ENCODE measurements around the gene MYL1. TPM values are rescaled to one million over a fixed set of nuclear protein-coding genes. Genes with fewer than 3 reads are reported as not detected.

Gene MYL1
- total RNA-seq, 1 donor from 2014 or later = 11.1 TPM

DNA sequence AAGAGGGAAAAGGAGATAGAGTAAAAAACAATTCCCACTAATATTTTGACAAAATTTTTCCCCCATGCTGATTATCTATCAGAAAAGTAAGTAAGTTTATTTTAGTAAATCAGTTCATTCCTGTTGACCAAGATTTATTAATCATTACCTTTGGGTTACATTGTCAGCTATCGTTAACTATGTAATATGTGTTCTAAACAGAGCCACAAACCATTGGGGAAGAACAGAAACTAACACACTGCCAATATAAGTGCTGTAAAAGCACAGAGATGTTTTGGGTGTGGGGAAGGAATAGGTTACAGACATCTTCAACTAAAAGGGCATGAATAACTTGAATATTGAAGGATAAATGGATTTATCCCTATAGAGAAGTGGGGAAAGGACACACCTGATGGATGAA is 47.3 kb downstream of the MYL1 start:
- Mint-ChIP-seq H3K9me3 (ENCODE audit: unreplicated experiment) (no peaks in the 10 kb centered on the region), H3K4me1 (ENCODE audit: low read depth, unreplicated experiment) (no peaks in the 10 kb centered on the region), H3K27ac (ENCODE audit: unreplicated experiment) (no peak overlapping the region), H3K4me3 (ENCODE audit: unreplicated experiment) (no peak overlapping the region), H3K36me3 (ENCODE audit: low read depth, unreplicated experiment) (no peaks in the 10 kb centered on the region), H3K27me3 (ENCODE audit: low read depth, unreplicated experiment) (peaks cover 16% of the 10 kb centered on the region)
- Histone ChIP-seq H3K4me2 (ENCODE audit: low read length) (no peak overlapping the region), H3K4me1 (ENCODE audit: insufficient read depth, low read length) (no peaks in the 10 kb centered on the region), H4K20me1 (ENCODE audit: insufficient read depth, low read length) (no peaks in the 10 kb centered on the region), H2AFZ (ENCODE audit: low read depth, low read length) (no peak overlapping the region), H3K9ac (ENCODE audit: low read length) (no peak overlapping the region), H3K27me3 (ENCODE audit: insufficient read depth, low read length) (no peaks in the 10 kb centered on the region), H3K27ac (ENCODE audit: low read depth, low read length) (no peak overlapping the region), H3K9me3 (ENCODE audit: insufficient read depth, low read depth, low read length) (no peaks in the 10 kb centered on the region), H3K79me2 (ENCODE audit: insufficient read depth, low read length) (no peaks in the 10 kb centered on the region), H3K4me3 (ENCODE audit: insufficient read depth, low read depth, low read length) (no peak overlapping the region), H3K36me3 (ENCODE audit: insufficient read depth, low read length) (no peaks in the 10 kb centered on the region)
- DNase-seq (ENCODE audit: low read depth) (no peak), FAIRE-seq (no peak)
- TF ChIP-seq, protein P1, sequence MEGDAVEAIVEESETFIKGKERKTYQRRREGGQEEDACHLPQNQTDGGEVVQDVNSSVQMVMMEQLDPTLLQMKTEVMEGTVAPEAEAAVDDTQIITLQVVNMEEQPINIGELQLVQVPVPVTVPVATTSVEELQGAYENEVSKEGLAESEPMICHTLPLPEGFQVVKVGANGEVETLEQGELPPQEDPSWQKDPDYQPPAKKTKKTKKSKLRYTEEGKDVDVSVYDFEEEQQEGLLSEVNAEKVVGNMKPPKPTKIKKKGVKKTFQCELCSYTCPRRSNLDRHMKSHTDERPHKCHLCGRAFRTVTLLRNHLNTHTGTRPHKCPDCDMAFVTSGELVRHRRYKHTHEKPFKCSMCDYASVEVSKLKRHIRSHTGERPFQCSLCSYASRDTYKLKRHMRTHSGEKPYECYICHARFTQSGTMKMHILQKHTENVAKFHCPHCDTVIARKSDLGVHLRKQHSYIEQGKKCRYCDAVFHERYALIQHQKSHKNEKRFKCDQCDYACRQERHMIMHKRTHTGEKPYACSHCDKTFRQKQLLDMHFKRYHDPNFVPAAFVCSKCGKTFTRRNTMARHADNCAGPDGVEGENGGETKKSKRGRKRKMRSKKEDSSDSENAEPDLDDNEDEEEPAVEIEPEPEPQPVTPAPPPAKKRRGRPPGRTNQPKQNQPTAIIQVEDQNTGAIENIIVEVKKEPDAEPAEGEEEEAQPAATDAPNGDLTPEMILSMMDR (IDR thresholded peaks at IDR 0.05; ENCODE audit: insufficient read depth, low read depth, low read length) = no peak
- no peak for TF ChIP-seq EZH2 (IDR thresholded peaks at IDR 0.05; ENCODE audit: insufficient read depth, low read length)

DNA sequence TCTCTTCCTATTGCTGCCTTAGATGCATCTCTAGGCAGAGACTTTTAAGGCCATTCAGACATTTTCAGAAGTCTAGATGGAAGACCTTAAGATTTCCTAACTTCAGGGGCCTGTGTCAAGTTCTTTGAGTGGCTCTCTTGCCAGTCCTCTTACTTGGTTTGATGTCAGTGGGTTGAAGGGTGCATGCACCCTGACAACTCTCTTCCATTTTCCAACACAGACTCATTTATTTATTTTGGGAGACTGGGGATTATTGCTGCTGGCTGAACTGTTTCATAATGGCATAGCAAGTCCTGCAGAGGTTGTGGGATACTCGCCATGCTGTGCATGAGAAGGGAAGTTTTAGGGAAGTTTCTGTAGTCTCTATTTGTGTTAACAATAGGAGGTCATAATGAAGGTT is 50.7 kb downstream of the MYL1 start:
- H3K27ac Mint-ChIP-seq (ENCODE audit: unreplicated experiment) = no peak overlapping the region
- no peaks in the 10 kb centered on the region for H3K9me3 ChIP-seq (ENCODE audit: insufficient read depth, low read depth, low read length)
- no peaks in the 10 kb centered on the region for H3K36me3 Mint-ChIP-seq (ENCODE audit: low read depth, unreplicated experiment)
- H3K79me2 ChIP-seq (ENCODE audit: insufficient read depth, low read length) = no peaks in the 10 kb centered on the region
- H3K36me3 ChIP-seq (ENCODE audit: insufficient read depth, low read length) = no peaks in the 10 kb centered on the region
- TF ChIP-seq EZH2 (IDR thresholded peaks at IDR 0.05; ENCODE audit: insufficient read depth, low read length) = no peak
- TF ChIP-seq, protein P1 (IDR thresholded peaks at IDR 0.05; ENCODE audit: insufficient read depth, low read depth, low read length) = no peak
- H3K4me1 ChIP-seq (ENCODE audit: insufficient read depth, low read length) = no peaks in the 10 kb centered on the region
- no peak overlapping the region for H3K4me2 ChIP-seq (ENCODE audit: low read length)
- no peak for FAIRE-seq
- H3K9me3 Mint-ChIP-seq (ENCODE audit: unreplicated experiment) = no peaks in the 10 kb centered on the region
- H3K4me3 ChIP-seq (ENCODE audit: insufficient read depth, low read depth, low read length) = no peak overlapping the region
- H3K4me1 Mint-ChIP-seq (ENCODE audit: low read depth, unreplicated experiment) = no peaks in the 10 kb centered on the region
- H3K27ac ChIP-seq (ENCODE audit: low read depth, low read length) = no peak overlapping the region
- DNase-seq (ENCODE audit: low read depth) = no peak
- no peaks in the 10 kb centered on the region for H3K27me3 ChIP-seq (ENCODE audit: insufficient read depth, low read length)
- peaks cover 16% of the 10 kb centered on the region for H3K27me3 Mint-ChIP-seq (ENCODE audit: low read depth, unreplicated experiment)
- H3K4me3 Mint-ChIP-seq (ENCODE audit: unreplicated experiment) = no peak overlapping the region
- H3K9ac ChIP-seq (ENCODE audit: low read length) = no peak overlapping the region
- H4K20me1 ChIP-seq (ENCODE audit: insufficient read depth, low read length) = no peaks in the 10 kb centered on the region
- no peak overlapping the region for H2AFZ ChIP-seq (ENCODE audit: low read depth, low read length)

DNA sequence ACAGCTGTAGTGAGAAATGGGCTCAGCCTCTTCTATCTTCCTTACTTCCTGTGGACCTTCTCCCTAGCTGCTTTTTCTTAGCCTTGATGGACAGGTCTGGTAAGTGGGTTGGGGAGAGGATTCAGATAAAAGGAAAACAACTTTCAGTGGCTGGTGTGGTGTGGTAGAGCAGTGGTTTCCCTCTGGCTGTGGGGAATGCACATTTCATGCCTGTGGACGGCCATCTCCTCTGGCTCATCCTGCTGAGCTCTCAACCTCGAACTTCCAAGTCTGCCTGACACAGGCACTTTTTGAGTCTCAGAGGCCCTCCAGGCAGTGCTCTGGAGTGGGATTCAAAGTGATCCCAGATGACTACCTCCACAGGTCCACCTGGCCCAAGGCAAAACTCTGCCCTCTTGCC is 51.1 kb downstream of the MYL1 start:
- Histone ChIP-seq H3K4me3 (ENCODE audit: insufficient read depth, low read depth, low read length) (no peak overlapping the region), H3K9me3 (ENCODE audit: insufficient read depth, low read depth, low read length) (no peaks in the 10 kb centered on the region), H3K27ac (ENCODE audit: low read depth, low read length) (no peak overlapping the region), H3K4me1 (ENCODE audit: insufficient read depth, low read length) (no peaks in the 10 kb centered on the region), H2AFZ (ENCODE audit: low read depth, low read length) (no peak overlapping the region), H3K9ac (ENCODE audit: low read length) (no peak overlapping the region), H4K20me1 (ENCODE audit: insufficient read depth, low read length) (no peaks in the 10 kb centered on the region), H3K36me3 (ENCODE audit: insufficient read depth, low read length) (no peaks in the 10 kb centered on the region), H3K27me3 (ENCODE audit: insufficient read depth, low read length) (no peaks in the 10 kb centered on the region), H3K4me2 (ENCODE audit: low read length) (no peak overlapping the region), H3K79me2 (ENCODE audit: insufficient read depth, low read length) (no peaks in the 10 kb centered on the region)
- FAIRE-seq = no peak
- Mint-ChIP-seq H3K4me3 (ENCODE audit: unreplicated experiment) (no peak overlapping the region), H3K9me3 (ENCODE audit: unreplicated experiment) (no peaks in the 10 kb centered on the region), H3K27ac (ENCODE audit: unreplicated experiment) (no peak overlapping the region), H3K4me1 (ENCODE audit: low read depth, unreplicated experiment) (no peaks in the 10 kb centered on the region), H3K36me3 (ENCODE audit: low read depth, unreplicated experiment) (no peaks in the 10 kb centered on the region), H3K27me3 (ENCODE audit: low read depth, unreplicated experiment) (peaks cover 16% of the 10 kb centered on the region)
- TF ChIP-seq, protein P1 (IDR thresholded peaks at IDR 0.05; ENCODE audit: insufficient read depth, low read depth, low read length) = no peak
- no peak for TF ChIP-seq EZH2 (IDR thresholded peaks at IDR 0.05; ENCODE audit: insufficient read depth, low read length)
- DNase-seq (ENCODE audit: low read depth) = no peak

Data from astrocyte (in vitro differentiated cells and primary cell).